ENCODE measurements around the gene DEGS2. TPM values are rescaled to one million over a fixed set of nuclear protein-coding genes. Genes with fewer than 3 reads are reported as not detected.

Gene DEGS2
- total RNA-seq, 1 experiment from 2014 or later = 1.8 TPM

- TF ChIP-seq REST (IDR thresholded peaks at IDR 0.05; ENCODE audit: low read depth) = no peak
Observed at GRCh38 chr14:100172811-100173210, 13.4 kb upstream of the DEGS2 start (continued).

GRCh38 chr14:100170880-100171279, 11.4 kb upstream of the DEGS2 start:
- CTCF ChIA-PET = no interaction called here
- no peak overlapping the region for H3K4me2 ChIP-seq (ENCODE audit: low read length)
- RAD21 ChIA-PET (ENCODE audit: low non-redundant PET in 1 of 2, low total read pairs in 2 of 2, uncharacterized antibody in 2 of 2, unreplicated experiment in 2 of 2) = no interaction called here
- H3K36me3 ChIP-seq (ENCODE audit: control insufficient read depth in 1 of 2, insufficient read depth in 2 of 2, low read length in 2 of 2) = no peaks in the 10 kb centered on the region
- H2AFZ ChIP-seq (ENCODE audit: low read depth, low read length, poor library complexity, severe bottlenecking) = no peak overlapping the region
- no peaks in the 10 kb centered on the region for H3K79me2 ChIP-seq (ENCODE audit: insufficient read depth, low read length)
- no peaks in the 10 kb centered on the region for H3K27me3 ChIP-seq (ENCODE audit: insufficient read depth, low read length)
- BruUV-seq (replicated peaks) = no TSS peak
- intact Hi-C loops (cut with micrococcal nuclease) = no loop called here
- POLR2A ChIA-PET = no interaction called here
- TF ChIP-seq YY1 (IDR thresholded peaks at IDR 0.05; ENCODE audit: extremely low read depth, insufficient replicate concordance, low read depth, low read length) (no peak), CTCF (IDR thresholded peaks at IDR 0.05 in 2 of 3, conservative IDR thresholded peaks at IDR 0.05 in 1 of 3; ENCODE audit: borderline replicate concordance in 1 of 3, insufficient read depth in 1 of 3, low read depth in 2 of 3, low read length in 2 of 3) (no peak)
- H4K20me1 ChIP-seq (ENCODE audit: insufficient read depth) = no peaks in the 10 kb centered on the region
- no peak overlapping the region for H3K27ac ChIP-seq (ENCODE audit: low read depth, low read length)
- no peak overlapping the region for H3K9ac ChIP-seq (ENCODE audit: low read length)
- H3K9me2 ChIP-seq (ENCODE audit: insufficient read depth) = no peaks in the 10 kb centered on the region
- ATAC-seq (no peak), DNase-seq (ENCODE audit: low read depth, low spot score) (no peak)
- H3K4me3 ChIP-seq (replicated peaks in 1 of 2; ENCODE audit: low read depth in 1 of 2, low read length in 2 of 2) = no peak overlapping the region
- no peaks in the 10 kb centered on the region for H3K9me3 ChIP-seq (ENCODE audit: control insufficient read depth in 1 of 2, insufficient read depth in 1 of 2, low read depth in 1 of 2, low read length in 2 of 2)
- no peaks in the 10 kb centered on the region for H3K4me1 ChIP-seq (ENCODE audit: control insufficient read depth in 1 of 2, insufficient read depth in 2 of 2, low read length in 2 of 2)
